ENCODE data around the gene PDHB. TPM values are rescaled to one million over a fixed set of nuclear protein-coding genes. Genes with fewer than 3 reads are reported as not detected.

Gene PDHB
- total and polyA plus RNA-seq, 2 of the 13 experiments (the other 11 are each of a cell fraction or from before 2014, with no cell fraction given) = 108 to 153 TPM

DNA sequence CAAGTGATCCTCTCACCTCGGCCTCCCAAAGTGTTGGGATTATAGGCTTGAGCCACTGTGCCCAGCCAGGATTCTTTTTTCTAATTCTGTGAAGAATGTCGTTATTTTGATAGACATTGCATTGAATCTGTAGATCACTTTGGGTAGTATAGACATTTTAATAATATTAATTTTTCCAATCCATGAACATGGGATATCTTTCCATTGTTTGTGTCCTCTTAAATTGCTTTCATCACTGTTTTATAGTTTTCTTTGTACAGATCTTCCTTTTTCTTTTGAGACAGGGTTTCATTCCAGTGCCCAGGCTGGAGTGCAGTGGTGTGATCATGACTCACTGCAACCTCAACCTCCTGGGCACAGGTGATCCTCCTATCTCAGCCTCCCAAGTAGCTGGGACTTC lies 46.7 kb upstream of the PDHB start:
- ATAC-seq (no peak), DNase-seq (ENCODE audit: low spot score) (no peak), FAIRE-seq (no peak)
- Histone ChIP-seq H3K4me2 (ENCODE audit: low read depth, low read length) (no peak overlapping the region), H3K4me3 (replicated peaks in 1 of 3; ENCODE audit: insufficient read depth in 1 of 3, low read depth in 2 of 3, low read length in 3 of 3) (no peak overlapping the region), H3K27me3 (ENCODE audit: control insufficient read depth in 1 of 2, insufficient read depth in 2 of 2, low read length in 2 of 2) (0 out of 5 replicates have a peak, but pooled peaks cover 0 to 2% of the 10 kb centered on the region in 2 experiments), H3K36me3 (replicated peaks in 1 of 2; ENCODE audit: control insufficient read depth in 1 of 2, insufficient read depth in 2 of 2, low read length in 2 of 2) (no peaks in the 10 kb centered on the region), H3K4me1 (ENCODE audit: insufficient read depth, low read length) (peaks cover 53% of the 10 kb centered on the region), H2AFZ (ENCODE audit: low read length) (no peak overlapping the region), H3K79me2 (ENCODE audit: insufficient read depth, low read length) (no peaks in the 10 kb centered on the region), H3K27ac (ENCODE audit: extremely low read length, insufficient read depth, low read length) (no peak overlapping the region), H4K20me1 (ENCODE audit: insufficient read depth, low read length) (no peaks in the 10 kb centered on the region), H3K9me3 (ENCODE audit: low read length) (no peaks in the 10 kb centered on the region), H3K9ac (ENCODE audit: insufficient read depth, low read depth, low read length) (no peak overlapping the region)
- 22% methylated on average over 2 of the region's 2 CpGs for WGBS (ENCODE audit: low lambda C conversion rate)
- ChIA-PET POLR2A (no interaction called here), CTCF (ENCODE audit: low intra/inter-chr PET ratio, low total read pairs) (no interaction called here)
- intact Hi-C loops (cut with micrococcal nuclease; ENCODE audit: unreplicated experiment) = no loop called here
- no TSS peak for BruUV-seq (replicated peaks)
- TF ChIP-seq ZBTB39 (CRISPR knock-in tag; IDR thresholded peaks at IDR 0.05) = no peak
- in situ Hi-C loops (cut with HindIII; ENCODE audit: extremely low pct_ligation_motif_present, low pct_unique_long_range_greater_than_20kb) = no loop called here

DNA sequence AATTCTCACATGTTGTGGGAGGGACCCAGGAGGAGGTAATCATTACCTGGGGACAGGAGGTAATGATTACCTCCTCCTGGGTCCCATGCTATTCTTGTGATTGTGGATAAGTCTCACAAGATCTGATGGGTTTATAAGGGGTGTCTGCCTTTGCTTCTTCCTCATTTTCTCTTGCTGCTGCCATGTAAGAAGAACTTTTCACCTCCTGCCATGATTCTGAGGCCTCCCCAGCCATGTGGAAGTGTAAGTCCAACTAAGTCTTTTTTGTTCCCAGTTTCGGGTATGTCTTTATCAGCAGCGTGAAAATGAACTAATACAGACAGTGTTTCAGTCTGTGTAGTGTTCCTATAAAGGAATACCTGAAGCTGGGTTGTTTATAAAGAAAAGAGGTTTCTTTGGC lies 45.1 kb upstream of the PDHB start:
- no TSS peak for BruUV-seq (replicated peaks)
- no peaks in the 10 kb centered on the region for H4K20me1 ChIP-seq (ENCODE audit: insufficient read depth, low read length)
- DNase-seq (ENCODE audit: low spot score) (no peak), FAIRE-seq (no peak), ATAC-seq (no peak)
- 85% methylated on average over 2 of the region's 2 CpGs for WGBS (ENCODE audit: low lambda C conversion rate)
- H3K36me3 ChIP-seq (replicated peaks in 1 of 2; ENCODE audit: control insufficient read depth in 1 of 2, insufficient read depth in 2 of 2, low read length in 2 of 2) = no peaks in the 10 kb centered on the region
- no peak overlapping the region for H3K9ac ChIP-seq (ENCODE audit: insufficient read depth, low read depth, low read length)
- H3K4me1 ChIP-seq (ENCODE audit: insufficient read depth, low read length) = peaks cover 53% of the 10 kb centered on the region
- in situ Hi-C loops (cut with HindIII; ENCODE audit: extremely low pct_ligation_motif_present, low pct_unique_long_range_greater_than_20kb) = no loop called here
- intact Hi-C loops (cut with micrococcal nuclease; ENCODE audit: unreplicated experiment) = no loop called here
- no peak overlapping the region for H2AFZ ChIP-seq (ENCODE audit: low read length)
- POLR2A ChIA-PET = no interaction called here
- CTCF ChIA-PET (ENCODE audit: low intra/inter-chr PET ratio, low total read pairs) = no interaction called here
- H3K4me3 ChIP-seq (replicated peaks in 1 of 3; ENCODE audit: insufficient read depth in 1 of 3, low read depth in 2 of 3, low read length in 3 of 3) = no peak overlapping the region
- H3K9me3 ChIP-seq (ENCODE audit: low read length) = no peaks in the 10 kb centered on the region
- H3K4me2 ChIP-seq (ENCODE audit: low read depth, low read length) = no peak overlapping the region
- H3K27ac ChIP-seq (ENCODE audit: extremely low read length, insufficient read depth, low read length) = no peak overlapping the region
- no peaks in the 10 kb centered on the region for H3K27me3 ChIP-seq (ENCODE audit: control insufficient read depth in 1 of 2, insufficient read depth in 2 of 2, low read length in 2 of 2)
- H3K79me2 ChIP-seq (ENCODE audit: insufficient read depth, low read length) = no peaks in the 10 kb centered on the region
- TF ChIP-seq THYN1 (CRISPR knock-in tag; IDR thresholded peaks at IDR 0.05; ENCODE audit: borderline replicate concordance, low read depth) (no peak), ZNF18 (CRISPR knock-in tag; IDR thresholded peaks at IDR 0.05; ENCODE audit: insufficient replicate concordance) (no peak), KDM3A (CRISPR knock-in tag; IDR thresholded peaks at IDR 0.05; ENCODE audit: low read depth) (no peak), THAP11 (CRISPR knock-in tag; IDR thresholded peaks at IDR 0.05) (no peak), ZNF614 (CRISPR knock-in tag; IDR thresholded peaks at IDR 0.05; ENCODE audit: borderline replicate concordance) (no peak), HMGXB3 (CRISPR knock-in tag; IDR thresholded peaks at IDR 0.05; ENCODE audit: borderline replicate concordance) (no peak), MZF1 (CRISPR knock-in tag; IDR thresholded peaks at IDR 0.05; ENCODE audit: borderline replicate concordance) (no peak)

Data from HepG2 (cell line).